Natural killer cell treated with Interleukin-12 subunit alpha and Interleukin-12 subunit beta and Interleukin-15 and Interleukin-18, amount 100 ng/mL, for 72 hours (primary cell): ENCODE data around the gene ACTR1A. TPM values are rescaled to one million over a fixed set of nuclear protein-coding genes. Genes with fewer than 3 reads are reported as not detected.

Source experiments
- ATAC-seq, 2 donors: fragments of 150-1000 bp; cut with Tn5 transposase in 1 of 2; sonication (Bioruptor Pico), chemical (Tn5 transposase) in 1 of 2; 2 replicates each; pipeline ENCODE4 v1.10.0; 2021
- DNase-seq: peaks from one replicate; pipeline ENCODE4 v3.0.0; 2022; ENCODE audit warnings: low spot score
- H3K27ac Mint-ChIP-seq, 2 donors: 1 replicate in 1 of 2; 2 replicates in 1 of 2; pipeline ENCODE4 v1.8.0; 2022; ENCODE audit warnings: mixed read lengths in 2 of 2, mild to moderate bottlenecking in 1 of 2, moderate library complexity in 1 of 2
- H3K27me3 Mint-ChIP-seq, 2 donors: 1 replicate in 1 of 2; 2 replicates in 1 of 2; pipeline ENCODE4 v1.8.0; 2022; ENCODE audit warnings: mixed read lengths in 2 of 2
- H3K36me3 Mint-ChIP-seq: one replicate; pipeline ENCODE4 v1.8.0; 2022; ENCODE audit warnings: mixed read lengths
- H3K4me1 Mint-ChIP-seq, 2 donors: 1 replicate in 1 of 2; 2 replicates in 1 of 2; pipeline ENCODE4 v1.8.0; 2022; ENCODE audit warnings: low read depth in 2 of 2, mixed read lengths in 2 of 2, mild to moderate bottlenecking in 1 of 2
- H3K4me3 Mint-ChIP-seq: one replicate; pipeline ENCODE4 v1.8.0; 2022; ENCODE audit warnings: mixed read lengths
- H3K9me3 Mint-ChIP-seq: 2 replicates; pipeline ENCODE4 v1.8.0; 2022; ENCODE audit warnings: mixed read lengths
- total RNA-seq, 2 donors: library from RNA; stranded (reverse); gene quantifications; one replicate each; pipeline ENCODE4 v1.2.3, GENCODE V29; 2022

ACTR1A gene
- total RNA-seq, 2 donors from 2014 or later = 84.5 to 108 TPM

DNA sequence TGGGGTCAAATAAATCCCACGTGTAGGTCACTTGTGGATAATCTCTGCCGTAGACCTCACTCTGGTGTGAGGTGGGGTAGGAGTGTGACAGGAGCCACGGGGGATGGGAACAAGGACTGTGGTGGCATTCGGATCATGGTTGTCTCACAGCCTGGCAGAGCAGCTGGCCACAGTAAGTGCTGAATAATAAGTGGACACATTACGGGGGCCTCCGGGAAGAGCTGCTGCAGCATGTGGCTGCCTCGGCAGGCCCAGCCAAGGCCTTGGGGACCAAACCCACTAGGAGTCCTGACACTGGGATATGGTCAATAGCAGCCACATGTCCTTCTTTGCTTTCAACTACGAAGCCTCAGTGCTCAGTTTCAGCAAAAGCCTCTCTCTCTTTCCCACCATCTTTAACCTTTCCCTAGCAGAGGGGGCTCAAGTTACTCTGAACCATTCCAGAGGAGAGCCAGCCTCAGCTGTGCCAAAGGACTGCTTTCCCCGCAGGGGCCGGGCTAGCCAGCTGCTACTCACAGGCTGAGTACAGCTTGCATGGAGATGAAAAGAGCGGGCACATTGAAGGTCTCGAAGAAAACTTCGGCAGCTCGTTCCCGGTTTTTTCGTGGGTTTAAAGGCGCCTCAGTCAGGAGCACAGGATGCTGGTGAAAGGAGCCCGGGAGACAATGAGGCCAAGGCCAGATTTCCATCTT, 17.3 kb downstream of the ACTR1A start:
- Mint-ChIP-seq H3K4me1 (no peaks in the 10 kb centered on the region), H3K27ac (no peak overlapping the region), H3K36me3 (no peaks in the 10 kb centered on the region), H3K27me3 (no peaks in the 10 kb centered on the region), H3K9me3 (no peaks in the 10 kb centered on the region), H3K4me3 (no peak overlapping the region)
- ATAC-seq (no peak), DNase-seq (no peak)

DNA sequence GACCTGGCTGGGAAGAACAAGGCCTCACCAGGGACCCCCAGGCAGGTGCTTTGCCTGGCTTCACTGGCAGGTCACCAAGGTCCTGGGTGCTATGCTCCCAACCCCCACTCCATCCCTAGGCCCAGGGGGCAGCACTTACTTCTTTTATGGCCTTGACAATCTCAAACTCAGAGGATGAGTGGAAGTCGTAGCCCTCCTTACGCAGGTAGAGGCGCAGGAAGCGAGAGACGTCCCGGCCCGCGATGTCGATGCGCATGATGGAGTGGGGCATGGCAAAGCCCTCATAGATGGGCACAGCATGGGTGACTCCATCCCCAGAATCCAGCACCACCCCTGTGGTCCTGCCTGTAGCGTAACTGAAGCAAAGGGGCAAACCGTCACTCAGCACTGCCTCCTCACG, 18.5 kb downstream of the ACTR1A start:
- no peak overlapping the region for H3K4me3 Mint-ChIP-seq

DNA sequence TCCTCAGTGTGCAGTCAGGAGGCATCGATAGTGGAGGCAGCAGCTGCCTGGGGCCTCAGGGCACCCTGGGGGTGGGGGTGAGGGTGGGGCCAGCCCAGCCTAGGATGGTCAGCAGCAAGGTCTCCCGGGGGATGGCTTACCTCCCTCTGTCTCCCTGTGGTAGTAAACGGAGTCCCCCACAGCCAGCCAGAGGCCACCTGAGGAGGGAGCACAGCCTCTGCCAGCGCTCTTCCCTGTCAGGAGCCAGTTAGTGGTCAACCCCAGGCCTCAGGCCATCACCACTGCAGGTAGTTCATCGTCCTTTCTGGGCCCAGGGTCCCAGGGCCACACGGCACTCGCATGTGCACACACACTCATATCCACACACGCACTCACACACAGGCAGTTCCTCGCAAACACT, 22.1 kb downstream of the ACTR1A start:
- DNase-seq = no peak
- no peak for ATAC-seq
- no peak overlapping the region for H3K27ac Mint-ChIP-seq
- peaks cover 6 to 7% of the 10 kb centered on the region in 2 donors for H3K4me1 Mint-ChIP-seq
- H3K36me3 Mint-ChIP-seq = no peaks in the 10 kb centered on the region
- no peaks in the 10 kb centered on the region for H3K9me3 Mint-ChIP-seq
- no peaks in the 10 kb centered on the region for H3K27me3 Mint-ChIP-seq
- no peak overlapping the region for H3K4me3 Mint-ChIP-seq

More for the DNA sequence above, 18.5 kb downstream of the ACTR1A start:
- Mint-ChIP-seq H3K9me3 (no peaks in the 10 kb centered on the region), H3K36me3 (no peaks in the 10 kb centered on the region), H3K27ac (no peak overlapping the region), H3K4me1 (peaks cover 2 to 4% of the 10 kb centered on the region in 2 donors), H3K27me3 (no peaks in the 10 kb centered on the region)
- DNase-seq = no peak
- no peak for ATAC-seq

DNA sequence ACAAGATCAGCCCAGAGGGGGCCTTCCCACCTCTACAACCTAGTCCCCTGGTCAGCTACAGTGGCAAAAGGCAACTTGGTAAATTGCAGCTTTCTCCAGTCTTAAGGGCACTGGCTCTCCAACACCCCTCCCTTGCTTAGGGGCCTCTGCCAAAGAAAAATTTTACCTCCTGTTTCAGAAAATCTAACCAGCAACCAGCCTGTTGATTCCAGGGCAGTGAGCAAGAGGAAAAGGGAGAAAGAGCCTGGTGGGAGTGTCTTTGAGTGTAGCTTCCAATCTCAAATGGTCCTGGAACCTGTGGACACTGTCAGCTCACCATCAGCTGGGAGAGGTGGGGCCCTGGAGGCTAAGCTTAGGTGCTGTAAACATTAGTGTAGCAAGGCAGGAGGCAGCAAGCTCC, 22.9 kb downstream of the ACTR1A start:
- H3K4me1 Mint-ChIP-seq = peaks cover 6 to 7% of the 10 kb centered on the region in 2 donors
- H3K27me3 Mint-ChIP-seq = no peaks in the 10 kb centered on the region
- ATAC-seq (no peak), DNase-seq (no peak)
- no peaks in the 10 kb centered on the region for H3K36me3 Mint-ChIP-seq
- H3K9me3 Mint-ChIP-seq = no peaks in the 10 kb centered on the region
- H3K27ac Mint-ChIP-seq = peak overlapping the region in 1 of 2 donors; percentile 84
- H3K4me3 Mint-ChIP-seq = no peak overlapping the region

DNA sequence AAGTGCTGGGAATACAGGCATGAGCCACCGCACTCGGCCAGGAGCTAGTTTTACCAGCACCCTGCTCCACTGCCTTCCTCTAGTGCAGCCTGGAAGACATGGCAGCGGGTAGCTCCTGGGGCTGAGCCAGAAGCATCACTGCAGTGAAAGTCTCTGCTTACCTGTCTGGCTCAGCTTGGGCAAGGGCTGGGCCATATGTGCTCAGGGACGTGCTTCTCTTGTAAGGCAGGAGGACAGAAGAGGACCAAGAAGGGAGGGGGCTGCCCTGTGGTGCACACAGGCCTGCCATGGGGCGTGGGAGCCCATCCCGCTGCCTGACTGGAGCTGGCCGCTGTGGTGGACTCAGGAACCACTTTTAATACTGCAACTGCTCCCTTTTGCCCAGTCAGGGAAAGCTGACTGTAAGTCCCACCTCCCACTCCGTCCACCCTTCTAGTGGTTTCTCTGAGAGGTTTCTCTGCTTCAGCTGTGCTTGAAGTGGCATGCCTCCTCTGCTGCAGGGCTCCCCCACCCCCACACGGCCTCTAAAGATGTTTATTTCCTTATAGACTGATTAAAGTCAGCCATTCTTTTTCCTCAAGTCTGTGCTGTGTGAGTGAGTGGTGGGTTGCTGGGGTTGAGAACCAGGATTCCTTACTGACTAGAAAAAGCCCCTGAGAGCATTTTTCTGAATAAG, 25.9 kb downstream of the ACTR1A start:
- DNase-seq (no peak), ATAC-seq (no peak)
- Mint-ChIP-seq H3K27ac (peak overlapping the region in 1 of 2 donors; percentile 12), H3K4me1 (peaks cover 11 to 18% of the 10 kb centered on the region in 2 donors), H3K36me3 (no peaks in the 10 kb centered on the region), H3K27me3 (no peaks in the 10 kb centered on the region), H3K4me3 (no peak overlapping the region), H3K9me3 (no peaks in the 10 kb centered on the region)

GRCh38 chr10:102475451-102476040, 27.0 kb downstream of the ACTR1A start:
- no peak for DNase-seq
- ATAC-seq = no peak
- H3K4me3 Mint-ChIP-seq = no peak overlapping the region
- H3K27me3 Mint-ChIP-seq = no peaks in the 10 kb centered on the region
- H3K4me1 Mint-ChIP-seq = peaks cover 11 to 18% of the 10 kb centered on the region in 2 donors
- no peaks in the 10 kb centered on the region for H3K9me3 Mint-ChIP-seq
- no peaks in the 10 kb centered on the region for H3K36me3 Mint-ChIP-seq
- peak overlapping the region in 1 of 2 donors; percentile 16 for H3K27ac Mint-ChIP-seq

DNA sequence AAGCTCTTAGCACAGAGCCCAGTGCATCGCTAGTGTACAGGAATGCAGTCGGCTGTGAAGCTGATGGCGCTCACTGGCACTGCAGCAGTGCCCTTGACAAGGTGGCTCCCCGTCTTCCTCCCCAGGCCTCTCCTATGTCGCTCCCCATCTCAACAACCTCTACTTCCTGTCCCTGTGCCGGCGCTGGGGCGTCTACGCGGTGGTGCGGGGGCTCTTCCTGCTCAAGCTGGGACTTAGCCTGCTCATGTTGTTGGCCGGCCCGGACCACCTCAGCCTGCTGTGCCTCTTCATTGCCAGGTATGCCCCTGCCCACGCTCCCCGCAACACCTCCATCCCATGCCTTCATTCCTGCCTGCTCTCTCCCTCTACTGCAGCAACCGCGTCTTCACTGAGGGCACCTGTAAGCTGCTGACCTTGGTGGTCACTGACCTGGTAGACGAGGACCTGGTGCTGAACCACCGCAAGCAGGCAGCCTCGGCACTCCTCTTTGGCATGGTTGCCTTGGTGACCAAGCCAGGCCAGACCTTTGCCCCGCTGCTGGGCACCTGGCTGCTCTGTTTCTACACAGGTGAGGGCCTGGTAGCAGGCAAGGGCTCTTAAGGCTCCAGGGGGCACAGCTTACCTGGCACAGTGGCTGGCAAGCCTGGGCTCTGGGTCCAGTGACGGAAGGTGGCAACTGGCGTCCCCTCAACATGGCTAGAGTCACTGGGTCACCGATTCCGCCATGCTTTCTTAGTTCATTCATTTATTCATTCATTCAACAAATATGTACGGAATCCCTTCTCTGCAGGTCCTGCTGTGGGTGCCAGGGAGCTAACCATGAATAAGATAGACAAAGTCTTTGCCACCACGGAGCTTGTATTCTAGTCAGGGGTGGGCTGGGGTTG, 28.8 kb downstream of the ACTR1A start:
- Mint-ChIP-seq H3K9me3 (no peaks in the 10 kb centered on the region), H3K4me3 (no peak overlapping the region), H3K36me3 (no peaks in the 10 kb centered on the region), H3K4me1 (peaks cover 14 to 19% of the 10 kb centered on the region in 2 donors), H3K27ac (peak overlapping the region; percentile 40 to 52), H3K27me3 (no peaks in the 10 kb centered on the region)
- ATAC-seq (no peak), DNase-seq (no peak)

GRCh38 chr10:102470579-102471546, 31.6 kb downstream of the ACTR1A start:
- Mint-ChIP-seq H3K27ac (no peak overlapping the region), H3K4me1 (peaks cover 13 to 22% of the 10 kb centered on the region in 2 donors), H3K27me3 (no peaks in the 10 kb centered on the region), H3K9me3 (no peaks in the 10 kb centered on the region), H3K4me3 (no peak overlapping the region), H3K36me3 (no peaks in the 10 kb centered on the region)
- ATAC-seq (no peak), DNase-seq (no peak)

DNA sequence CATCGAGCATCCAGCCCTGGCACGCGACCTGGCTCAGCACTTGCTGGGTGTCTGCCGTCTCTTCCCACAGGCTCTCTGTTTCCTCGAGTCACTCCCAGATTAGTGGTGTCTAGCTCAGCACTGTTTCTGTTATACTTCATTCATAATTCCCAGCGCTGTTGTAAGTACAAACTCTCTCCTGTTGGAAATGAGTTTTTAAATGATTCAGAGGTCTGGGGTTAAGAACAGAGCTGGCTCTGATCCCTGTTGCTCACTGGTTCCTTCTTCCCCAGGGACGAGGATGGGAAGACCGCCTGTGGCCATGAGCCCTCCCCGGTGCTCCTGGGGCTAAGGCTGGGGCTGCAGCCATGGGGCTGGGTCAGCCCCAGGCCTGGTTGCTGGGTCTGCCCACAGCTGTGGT, 33.8 kb downstream of the ACTR1A start:
- Mint-ChIP-seq H3K27ac (peak overlapping the region in 1 of 2 donors; percentile 70), H3K36me3 (no peaks in the 10 kb centered on the region), H3K27me3 (no peaks in the 10 kb centered on the region), H3K4me1 (peaks cover 8 to 18% of the 10 kb centered on the region in 2 donors), H3K4me3 (no peak overlapping the region), H3K9me3 (no peaks in the 10 kb centered on the region)
- peak in 1 of 2 donors; percentile 13 for ATAC-seq
- no peak for DNase-seq

- no peak for ATAC-seq
- H3K27me3 Mint-ChIP-seq = no peaks in the 10 kb centered on the region
- H3K4me1 Mint-ChIP-seq = peaks cover 8 to 15% of the 10 kb centered on the region in 2 donors
- DNase-seq = no peak
- H3K4me3 Mint-ChIP-seq = no peak overlapping the region
- no peaks in the 10 kb centered on the region for H3K9me3 Mint-ChIP-seq
- no peak overlapping the region for H3K27ac Mint-ChIP-seq
- H3K36me3 Mint-ChIP-seq = no peaks in the 10 kb centered on the region
These were observed 34.5 kb downstream of the ACTR1A start for GRCh38 chr10:102467971-102468438.

DNA sequence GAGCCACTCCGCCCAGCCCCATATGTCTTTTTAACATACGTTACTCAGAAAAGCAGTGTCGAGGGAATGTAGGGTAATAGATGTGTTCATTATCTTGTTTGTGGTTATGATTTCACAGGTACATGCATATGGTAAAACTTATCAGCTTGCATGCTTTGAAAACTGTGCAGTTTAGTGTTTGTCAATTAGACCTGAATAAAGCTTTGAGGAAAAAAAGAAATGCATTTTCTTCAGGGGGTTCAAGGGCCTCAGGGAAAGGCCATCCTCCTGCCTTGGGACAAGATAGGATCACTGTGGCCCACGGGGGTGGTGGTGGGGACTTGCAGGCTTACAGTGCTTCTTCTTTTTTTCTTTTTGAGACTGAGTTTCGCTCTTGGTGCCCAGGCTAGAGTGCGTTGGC, 35.2 kb downstream of the ACTR1A start:
- H3K27ac Mint-ChIP-seq = no peak overlapping the region
- no peak for ATAC-seq
- no peaks in the 10 kb centered on the region for H3K27me3 Mint-ChIP-seq
- H3K9me3 Mint-ChIP-seq = no peaks in the 10 kb centered on the region
- H3K4me3 Mint-ChIP-seq = no peak overlapping the region
- peaks cover 14 to 18% of the 10 kb centered on the region in 2 donors for H3K4me1 Mint-ChIP-seq
- no peak for DNase-seq
- H3K36me3 Mint-ChIP-seq = no peaks in the 10 kb centered on the region

DNA sequence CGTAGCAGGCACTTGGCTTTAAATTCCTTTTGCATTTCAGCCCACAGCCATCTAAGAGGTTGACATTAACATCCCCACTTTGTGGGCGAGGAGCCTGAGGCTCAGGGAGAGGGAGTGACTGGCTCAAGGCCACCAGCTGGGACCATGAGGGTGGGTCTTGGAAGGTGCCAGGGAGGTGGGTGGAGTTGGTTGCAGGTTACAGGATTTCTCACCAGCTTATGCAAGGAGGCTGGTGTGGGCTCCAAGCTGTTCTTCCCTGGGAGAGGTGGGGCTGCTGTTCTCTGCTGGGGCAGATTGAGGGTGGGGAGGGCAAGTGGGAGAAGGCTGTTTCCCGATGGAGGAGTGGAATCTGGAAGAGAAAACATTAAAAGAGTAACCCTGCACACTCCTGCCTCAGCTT, 37.0 kb downstream of the ACTR1A start:
- DNase-seq = no peak
- Mint-ChIP-seq H3K27me3 (no peaks in the 10 kb centered on the region), H3K4me3 (no peak overlapping the region), H3K27ac (peak overlapping the region in 1 of 2 donors; percentile 27), H3K9me3 (no peaks in the 10 kb centered on the region), H3K36me3 (no peaks in the 10 kb centered on the region), H3K4me1 (peaks cover 31 to 35% of the 10 kb centered on the region in 2 donors)
- ATAC-seq = no peak
